ENCODE measurements around the gene KISS1.

KISS1 gene

DNA sequence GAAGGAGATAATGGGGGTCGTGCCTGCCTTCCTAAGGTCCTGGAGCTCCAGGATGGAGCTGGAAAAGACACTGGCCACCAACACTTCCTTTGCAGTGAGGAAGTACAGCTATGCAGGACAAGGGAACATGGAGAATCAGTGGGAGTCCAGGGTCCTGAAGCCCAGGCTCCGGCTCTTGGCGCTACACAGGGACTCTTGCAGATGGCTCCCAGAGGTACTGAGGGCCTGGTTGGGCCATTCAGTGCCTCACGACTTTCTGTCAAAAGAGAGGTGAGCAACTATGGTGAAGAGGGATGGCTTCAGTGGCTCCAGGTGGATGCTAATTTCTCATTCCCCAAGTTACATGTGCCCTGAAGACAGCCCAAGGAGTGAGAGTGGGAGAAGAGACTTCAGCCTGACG is 42.6 kb downstream of the KISS1 start:
- H3K4me1 Mint-ChIP-seq = peaks cover 19% of the 10 kb centered on the region
- H3K36me3 Mint-ChIP-seq (ENCODE audit: low read depth) = no peaks in the 10 kb centered on the region
- H3K9me3 Mint-ChIP-seq = no peaks in the 10 kb centered on the region
- peak overlapping the region in 2 of 3 experiments; percentile 35 to 79 for H3K4me3 Mint-ChIP-seq
- H3K27ac Mint-ChIP-seq = peak overlapping the region in 1 of 3 experiments; percentile 18
- H3K27me3 Mint-ChIP-seq (ENCODE audit: low read depth) = peaks cover 31% of the 10 kb centered on the region
- TF ChIP-seq, protein P1, sequence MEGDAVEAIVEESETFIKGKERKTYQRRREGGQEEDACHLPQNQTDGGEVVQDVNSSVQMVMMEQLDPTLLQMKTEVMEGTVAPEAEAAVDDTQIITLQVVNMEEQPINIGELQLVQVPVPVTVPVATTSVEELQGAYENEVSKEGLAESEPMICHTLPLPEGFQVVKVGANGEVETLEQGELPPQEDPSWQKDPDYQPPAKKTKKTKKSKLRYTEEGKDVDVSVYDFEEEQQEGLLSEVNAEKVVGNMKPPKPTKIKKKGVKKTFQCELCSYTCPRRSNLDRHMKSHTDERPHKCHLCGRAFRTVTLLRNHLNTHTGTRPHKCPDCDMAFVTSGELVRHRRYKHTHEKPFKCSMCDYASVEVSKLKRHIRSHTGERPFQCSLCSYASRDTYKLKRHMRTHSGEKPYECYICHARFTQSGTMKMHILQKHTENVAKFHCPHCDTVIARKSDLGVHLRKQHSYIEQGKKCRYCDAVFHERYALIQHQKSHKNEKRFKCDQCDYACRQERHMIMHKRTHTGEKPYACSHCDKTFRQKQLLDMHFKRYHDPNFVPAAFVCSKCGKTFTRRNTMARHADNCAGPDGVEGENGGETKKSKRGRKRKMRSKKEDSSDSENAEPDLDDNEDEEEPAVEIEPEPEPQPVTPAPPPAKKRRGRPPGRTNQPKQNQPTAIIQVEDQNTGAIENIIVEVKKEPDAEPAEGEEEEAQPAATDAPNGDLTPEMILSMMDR (IDR thresholded peaks at IDR 0.05; ENCODE audit: unreplicated experiment in 3 of 3) = no peak

DNA sequence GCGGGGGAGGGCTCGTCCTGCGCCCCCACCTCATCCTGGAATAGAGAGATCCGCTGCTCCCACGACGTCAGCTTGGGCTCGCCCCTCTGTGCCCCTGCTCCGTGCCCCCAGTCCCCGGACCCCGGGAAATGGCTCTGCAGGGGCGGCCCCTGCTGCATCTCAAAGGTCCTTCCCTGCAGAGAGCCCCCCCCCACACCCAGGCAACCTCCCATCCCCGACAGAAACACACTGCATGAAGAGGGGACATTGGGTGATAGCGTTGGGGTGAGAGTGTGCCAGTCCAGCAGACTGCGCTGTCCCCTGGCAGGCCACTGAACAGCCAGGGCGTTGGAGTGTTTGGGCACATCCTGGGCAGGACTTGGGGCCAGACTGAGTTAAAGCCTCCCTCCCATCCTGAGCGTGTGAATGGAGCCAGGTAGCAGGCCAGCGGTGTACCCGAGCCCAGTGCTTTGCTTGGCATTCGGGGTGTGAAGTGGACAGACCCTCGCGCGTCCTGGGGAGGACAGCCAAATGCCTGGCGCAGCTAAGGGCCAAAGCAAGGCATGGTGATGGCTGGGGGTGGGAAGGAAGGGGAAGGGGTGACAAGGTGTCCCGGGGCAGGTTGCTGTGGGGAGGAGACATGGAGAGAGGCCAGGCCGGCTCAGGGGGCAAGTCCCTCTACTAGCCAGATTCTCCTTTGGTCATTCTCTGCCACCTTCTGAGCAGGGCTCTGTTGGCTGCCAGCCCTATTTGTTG is 43.8 kb downstream of the KISS1 start:
- peaks cover 37% of the 10 kb centered on the region for H3K27me3 Mint-ChIP-seq (ENCODE audit: low read depth)
- peak overlapping the region; percentile 84 to 87 (median 85) for H3K4me3 Mint-ChIP-seq
- peak overlapping the region in 2 of 3 experiments; percentile 44 to 68 for H3K27ac Mint-ChIP-seq
- H3K36me3 Mint-ChIP-seq (ENCODE audit: low read depth) = no peaks in the 10 kb centered on the region
- no peaks in the 10 kb centered on the region for H3K9me3 Mint-ChIP-seq
- H3K4me1 Mint-ChIP-seq = peaks cover 11% of the 10 kb centered on the region
- TF ChIP-seq, protein P1 (IDR thresholded peaks at IDR 0.05; ENCODE audit: unreplicated experiment in 3 of 3) = no peak

DNA sequence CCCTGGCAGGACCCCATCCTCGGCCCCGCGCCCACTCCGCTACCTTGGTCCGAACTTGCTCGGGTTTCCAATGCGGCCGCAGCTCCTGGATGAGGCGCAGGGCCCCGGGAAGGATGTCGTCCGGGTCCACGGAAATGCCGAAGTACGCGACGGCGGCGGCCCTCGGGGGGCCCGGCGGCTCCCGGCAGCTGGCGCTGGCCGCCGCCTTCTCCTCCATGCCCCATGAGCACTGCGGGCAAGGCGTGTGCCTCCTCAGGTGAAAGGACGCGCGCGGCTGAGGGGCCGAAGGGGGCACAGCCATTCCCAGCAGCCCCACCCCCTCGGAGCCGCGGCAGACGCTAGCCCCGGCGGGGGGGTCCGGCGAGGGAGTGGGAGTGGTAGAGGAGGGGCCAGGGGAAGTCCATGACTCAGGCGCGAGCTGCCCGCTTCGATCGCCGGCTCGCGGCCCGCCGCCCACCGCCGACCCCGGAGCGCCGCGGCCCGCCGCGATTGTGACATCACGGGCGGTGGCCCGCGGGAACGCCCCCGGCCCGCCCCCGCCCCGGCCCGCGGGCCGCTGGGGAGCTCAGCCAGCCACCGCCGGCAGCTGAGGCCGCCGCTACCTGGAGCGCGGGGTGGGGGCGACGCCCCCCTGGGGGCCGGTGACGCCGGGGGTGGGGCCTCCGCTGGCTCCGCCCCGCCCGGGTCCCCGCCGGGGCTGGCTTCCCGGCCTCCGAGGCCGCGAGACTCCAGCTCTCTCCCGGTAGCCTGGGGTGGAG is 44.6 kb downstream of the KISS1 start, which contains the start of gene ETNK2:
Gene ETNK2 (minus strand): TSS at position 493 of the 758 bp plus-strand sequence. CDS start 192 bp downstream, at position 301.
- Mint-ChIP-seq H3K27me3 (ENCODE audit: low read depth) (peaks cover 29% of the 10 kb centered on the region), H3K4me3 (peak within 1 kb of the TSS; percentile 84 to 87 (median 85)), H3K4me1 (peaks cover 11% of the 10 kb centered on the region), H3K27ac (peak within 1 kb of the TSS in 2 of 3 experiments; percentile 44 to 68), H3K9me3 (no peaks in the 10 kb centered on the region), H3K36me3 (ENCODE audit: low read depth) (no peaks in the 10 kb centered on the region)
- TF ChIP-seq, protein P1 (IDR thresholded peaks at IDR 0.05; ENCODE audit: unreplicated experiment in 3 of 3) = no peak

DNA sequence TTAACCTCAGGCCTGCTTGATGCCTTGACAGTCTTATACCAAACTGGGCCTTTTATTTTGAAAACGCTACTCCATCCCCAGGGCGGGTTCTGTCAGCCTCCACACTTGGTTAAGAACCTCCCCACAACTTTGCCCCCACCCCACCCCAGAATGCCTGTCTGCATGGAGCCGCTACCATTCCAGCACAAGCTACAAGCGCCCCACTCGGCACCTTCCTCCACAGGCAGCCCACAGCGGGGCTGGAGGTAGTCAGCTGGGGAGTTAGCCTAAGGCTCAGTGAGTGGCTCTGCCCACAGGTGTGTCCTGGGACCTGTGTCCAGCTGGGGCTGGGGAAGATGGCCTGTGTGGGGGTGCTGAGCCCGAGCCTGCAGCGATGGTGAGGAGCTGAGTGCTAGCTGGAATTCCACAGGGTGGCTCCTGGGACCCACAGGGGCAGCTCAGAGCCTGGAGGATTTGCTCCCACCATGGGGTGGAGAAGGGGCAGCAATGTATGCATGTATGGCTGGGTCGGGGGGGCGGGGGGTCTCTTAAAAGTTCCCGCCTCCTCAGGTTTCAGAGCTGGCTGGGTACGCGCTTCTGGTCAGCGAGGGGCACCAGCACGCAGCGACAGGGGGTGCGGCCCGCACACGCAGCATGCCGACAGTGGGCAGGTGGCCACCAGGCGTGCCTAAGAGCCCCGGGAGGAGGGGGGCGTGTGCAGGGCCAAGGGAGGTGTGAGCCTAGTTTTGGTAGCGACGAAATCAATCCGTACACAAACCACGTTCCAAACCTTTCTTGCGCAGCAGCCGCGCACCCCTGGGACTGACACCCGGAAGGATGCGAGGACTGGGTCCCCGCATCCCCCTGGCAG is 45.4 kb downstream of the KISS1 start:
- no peaks in the 10 kb centered on the region for H3K36me3 Mint-ChIP-seq (ENCODE audit: low read depth)
- H3K27ac Mint-ChIP-seq = peak overlapping the region in 2 of 3 experiments; percentile 36 to 50
- H3K4me3 Mint-ChIP-seq = peak overlapping the region; percentile 79 to 84 (median 83)
- TF ChIP-seq, protein P1 (IDR thresholded peaks at IDR 0.05; ENCODE audit: unreplicated experiment in 3 of 3) = no peak
- H3K27me3 Mint-ChIP-seq (ENCODE audit: low read depth) = peaks cover 25% of the 10 kb centered on the region
- peaks cover 11% of the 10 kb centered on the region for H3K4me1 Mint-ChIP-seq
- no peaks in the 10 kb centered on the region for H3K9me3 Mint-ChIP-seq

DNA sequence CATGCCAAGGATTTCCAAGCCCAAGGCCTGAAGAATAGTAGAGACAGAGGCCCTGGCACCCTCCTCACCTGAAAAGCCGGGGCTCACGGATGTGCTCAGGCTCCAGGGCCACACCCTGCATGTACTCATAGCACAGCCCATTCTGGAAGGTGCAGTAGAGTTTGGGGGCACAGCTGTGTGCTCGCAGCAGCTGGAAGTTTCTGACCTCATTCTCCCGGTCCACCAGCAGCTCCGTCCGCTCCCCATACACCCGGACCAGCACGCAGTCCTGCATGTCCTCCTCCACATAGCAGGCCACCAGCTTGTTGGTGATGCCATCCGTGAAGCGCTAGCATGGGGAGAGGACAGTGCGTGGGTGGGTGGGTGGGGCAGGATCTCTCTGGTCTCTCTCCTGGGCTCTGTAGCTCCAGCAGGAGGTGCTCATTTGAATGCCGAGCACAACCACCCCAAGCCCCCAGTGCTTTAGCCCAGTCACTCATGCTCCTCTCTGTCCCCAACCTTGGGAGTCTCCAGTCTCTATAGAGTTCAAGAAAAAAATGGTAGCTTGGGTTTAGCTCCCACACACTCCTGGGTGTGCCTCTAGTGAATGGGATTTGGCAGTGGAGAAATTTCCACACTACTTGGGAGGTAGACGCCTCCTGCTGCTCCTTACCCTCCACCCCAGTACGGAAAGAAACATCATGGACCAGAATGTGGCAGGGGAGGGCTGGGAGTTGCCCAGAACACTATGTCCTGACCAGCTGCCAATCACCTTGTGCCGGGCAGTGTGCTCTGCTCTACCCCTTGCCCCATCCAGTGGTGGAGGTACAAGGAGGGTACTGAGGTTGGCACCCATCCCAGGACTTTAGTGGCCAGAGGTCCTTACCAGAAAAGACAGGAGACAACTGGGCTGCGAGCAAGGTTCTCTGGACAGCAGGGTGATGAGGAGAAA is 46.4 kb downstream of the KISS1 start:
- Mint-ChIP-seq H3K4me3 (peak overlapping the region; percentile 79 to 84 (median 83)), H3K27ac (peak overlapping the region in 2 of 3 experiments; percentile 36 to 50), H3K27me3 (ENCODE audit: low read depth) (peaks cover 22% of the 10 kb centered on the region), H3K9me3 (no peaks in the 10 kb centered on the region), H3K4me1 (peaks cover 11% of the 10 kb centered on the region), H3K36me3 (ENCODE audit: low read depth) (no peaks in the 10 kb centered on the region)
- TF ChIP-seq, protein P1 (IDR thresholded peaks at IDR 0.05; ENCODE audit: unreplicated experiment in 3 of 3) = no peak
